ENCODE results near the gene ZBTB37.
"Not testable (repeated sequence)": the region's sequence is repeated elsewhere in the genome, so short reads cannot be mapped to it uniquely, and the experiment has no call there.

ZBTB37 gene

DNA sequence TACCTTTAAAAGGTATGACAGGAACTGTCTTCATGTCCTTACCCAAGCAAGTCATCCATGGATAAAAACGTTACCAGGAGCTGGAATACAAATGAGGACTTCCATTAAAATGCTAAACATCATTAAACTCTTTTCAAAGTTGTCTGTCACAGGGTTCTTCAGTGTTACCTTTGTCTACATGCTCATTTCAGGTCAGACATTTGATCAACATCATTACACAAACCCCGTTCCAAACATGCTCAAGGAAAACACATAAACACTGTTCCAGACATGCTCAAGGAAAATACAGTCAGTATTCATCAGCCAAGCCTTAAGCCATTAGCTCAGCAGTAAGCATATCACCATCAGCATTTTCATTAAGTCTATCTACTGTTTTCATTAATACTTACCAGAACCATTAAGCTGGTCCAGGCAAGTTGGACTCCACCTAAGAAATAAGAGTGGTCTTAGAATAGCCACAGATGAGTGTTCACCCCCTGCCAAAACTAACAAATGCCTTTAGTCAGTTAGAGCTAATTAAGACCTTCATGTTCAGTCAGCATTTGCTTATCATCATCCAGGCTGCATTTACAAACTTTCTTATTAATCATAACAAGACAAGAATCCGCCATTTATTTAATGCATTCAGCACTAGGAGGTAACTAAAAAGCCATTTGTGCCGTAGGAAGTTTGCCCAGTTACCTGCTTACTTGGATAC is 2.6 kb upstream of the ZBTB37 start:
- DNase-seq (ENCODE audit: low spot score), result no peak

DNA sequence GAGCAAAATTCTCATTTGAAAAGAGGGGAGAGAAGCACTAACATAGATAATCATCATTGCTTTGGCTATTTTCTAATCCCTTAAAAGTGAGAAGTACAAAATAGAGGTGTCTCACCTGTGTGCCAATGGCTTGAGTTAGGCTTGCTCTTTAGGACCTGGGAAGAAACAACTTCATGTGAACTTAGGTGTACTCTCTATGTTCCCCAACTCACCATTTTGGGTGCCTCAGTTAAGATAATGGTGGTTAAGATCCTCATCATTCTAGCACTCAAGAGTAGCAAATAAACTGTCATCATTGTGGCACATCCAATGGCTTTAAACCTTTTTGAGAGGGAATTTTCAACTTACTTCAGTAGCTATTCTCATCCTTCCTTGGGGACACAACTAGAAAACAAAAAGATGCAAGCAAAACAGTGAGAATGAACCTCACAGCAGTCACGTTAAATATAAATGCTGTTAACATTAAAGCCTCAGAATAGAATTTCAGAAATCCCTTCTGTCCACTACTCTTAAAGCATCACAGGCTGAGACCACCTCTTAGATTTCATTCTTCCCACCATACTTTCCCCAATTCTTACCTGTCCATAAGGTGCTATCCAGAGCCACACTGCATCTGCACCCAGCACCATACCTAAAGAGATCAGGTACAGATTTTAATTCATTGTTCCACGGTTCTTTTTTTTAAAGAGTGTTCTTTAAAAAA is 1.6 kb upstream of the ZBTB37 start:
- no peak for DNase-seq (ENCODE audit: low spot score)

DNA sequence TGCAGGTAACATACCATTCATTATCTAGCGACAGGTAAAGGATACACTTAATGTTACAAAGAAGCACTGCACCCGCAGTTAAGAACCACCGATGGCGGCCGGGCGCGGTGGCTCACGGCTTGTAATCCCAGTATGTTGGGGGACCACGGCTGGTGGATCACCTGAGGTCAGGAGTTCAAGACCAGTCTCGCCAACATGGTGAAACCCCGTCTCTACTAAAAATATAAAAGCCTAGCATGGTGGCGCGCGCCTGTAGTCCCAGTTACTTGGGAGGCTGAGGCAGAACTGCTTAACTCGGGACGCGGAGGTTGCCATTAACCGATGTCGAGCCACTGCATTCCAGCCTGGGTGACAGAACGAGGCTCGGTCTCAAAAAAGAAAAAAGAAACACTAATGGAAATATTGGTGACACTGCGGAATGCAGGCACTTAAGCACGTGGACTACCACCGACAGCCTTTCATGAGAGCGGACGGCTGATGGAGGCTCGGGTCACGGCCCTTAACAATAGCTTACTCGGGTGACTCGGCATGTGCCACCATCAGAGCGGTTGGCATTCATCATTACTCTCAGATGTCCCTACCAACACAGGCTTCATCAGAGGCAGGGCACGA is 933 bp upstream of the ZBTB37 start:
- DNase-seq (ENCODE audit: low spot score), result no peak

DNA sequence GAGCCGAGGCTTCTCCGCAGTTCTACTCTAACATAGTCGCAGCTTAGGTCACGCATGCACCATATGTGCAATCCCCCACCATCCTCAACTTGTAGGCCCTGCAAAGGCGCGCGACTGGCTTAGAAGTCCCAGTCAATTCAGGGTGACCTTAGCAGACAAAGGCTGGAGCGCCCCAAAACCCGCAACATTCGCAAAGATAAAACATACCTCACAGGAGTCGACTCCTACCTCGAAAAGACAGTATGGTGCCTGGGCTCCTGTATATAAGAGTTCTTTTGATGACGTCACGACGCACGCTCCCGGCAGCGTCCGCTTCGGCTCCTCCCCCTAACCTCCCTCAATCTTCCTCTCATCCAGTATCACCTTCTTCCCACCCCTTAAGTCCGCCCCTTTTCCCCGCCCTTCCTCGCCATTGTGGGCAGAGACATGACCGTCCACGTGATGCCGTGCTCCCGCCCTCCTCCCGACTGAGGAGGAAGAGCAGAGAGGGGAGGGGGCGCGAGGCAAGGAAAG is 371 bp upstream of the ZBTB37 start, which contains the start of gene GAS5:
Gene GAS5 (minus strand): TSS at position 237 of the 513 bp plus-strand sequence.
- DNase-seq (ENCODE audit: low spot score), result peak; percentile 94

DNA sequence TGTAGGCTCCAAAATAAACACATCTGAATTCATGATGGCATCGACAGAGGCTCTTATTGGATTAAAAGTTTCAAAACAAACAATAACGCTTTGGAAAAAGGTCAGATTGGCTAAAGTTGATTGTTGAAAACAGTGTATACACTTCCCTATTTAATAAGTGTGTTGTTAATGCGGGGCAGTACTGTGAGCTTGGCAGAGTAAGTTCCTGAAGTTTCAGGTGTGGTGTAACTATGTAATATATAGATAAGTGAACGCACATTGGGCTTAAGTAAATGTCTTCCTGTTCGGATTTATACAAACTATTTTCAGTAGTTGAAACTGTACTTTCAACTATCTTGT is 810 bp downstream of the ZBTB37 start:
- DNase-seq (ENCODE audit: low spot score), result no peak

DNA sequence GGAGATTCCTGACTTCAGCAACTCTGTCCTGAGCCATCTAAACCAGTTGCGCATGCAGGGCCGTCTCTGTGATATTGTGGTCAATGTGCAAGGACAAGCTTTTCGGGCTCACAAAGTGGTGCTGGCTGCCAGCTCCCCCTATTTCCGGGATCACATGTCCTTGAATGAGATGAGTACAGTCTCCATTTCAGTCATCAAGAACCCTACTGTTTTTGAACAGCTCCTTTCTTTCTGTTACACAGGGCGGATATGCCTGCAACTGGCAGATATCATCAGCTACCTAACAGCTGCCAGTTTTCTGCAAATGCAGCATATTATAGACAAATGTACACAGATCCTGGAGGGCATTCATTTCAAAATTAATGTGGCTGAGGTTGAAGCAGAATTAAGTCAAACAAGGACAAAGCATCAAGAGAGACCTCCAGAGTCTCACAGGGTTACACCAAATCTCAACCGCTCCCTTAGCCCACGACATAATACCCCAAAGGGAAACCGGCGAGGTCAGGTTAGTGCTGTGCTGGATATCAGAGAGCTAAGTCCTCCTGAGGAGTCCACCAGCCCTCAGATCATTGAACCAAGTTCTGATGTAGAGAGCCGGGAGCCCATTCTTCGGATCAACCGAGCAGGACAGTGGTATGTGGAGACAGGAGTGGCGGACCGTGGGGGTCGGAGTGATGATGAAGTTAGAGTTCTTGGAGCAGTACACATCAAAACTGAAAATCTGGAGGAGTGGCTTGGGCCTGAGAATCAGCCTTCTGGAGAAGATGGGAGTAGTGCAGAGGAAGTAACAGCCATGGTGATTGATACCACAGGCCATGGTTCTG is 2.3 kb downstream of the ZBTB37 start:
- no peak for DNase-seq (ENCODE audit: low spot score)

DNA sequence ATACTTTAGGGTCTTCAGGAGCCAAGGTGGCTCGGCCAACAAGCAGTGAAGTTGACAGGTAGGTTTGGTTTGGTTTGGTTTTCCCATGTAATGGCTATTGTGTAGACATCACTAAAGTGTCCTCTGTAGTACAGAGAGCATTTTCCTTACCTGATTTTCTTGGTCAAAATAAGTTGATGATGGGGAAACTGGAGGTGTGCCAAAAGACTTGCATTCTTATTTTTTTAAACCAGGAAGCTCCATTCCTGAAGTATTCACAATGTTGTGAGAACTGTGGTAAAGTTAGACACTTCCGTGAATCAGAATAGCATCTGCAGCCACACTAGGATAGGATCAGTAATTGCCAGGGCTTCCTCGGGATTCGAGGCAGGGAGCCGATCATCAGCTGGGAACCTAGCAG is 2.9 kb downstream of the ZBTB37 start:
- DNase-seq (ENCODE audit: low spot score), result no peak

DNA sequence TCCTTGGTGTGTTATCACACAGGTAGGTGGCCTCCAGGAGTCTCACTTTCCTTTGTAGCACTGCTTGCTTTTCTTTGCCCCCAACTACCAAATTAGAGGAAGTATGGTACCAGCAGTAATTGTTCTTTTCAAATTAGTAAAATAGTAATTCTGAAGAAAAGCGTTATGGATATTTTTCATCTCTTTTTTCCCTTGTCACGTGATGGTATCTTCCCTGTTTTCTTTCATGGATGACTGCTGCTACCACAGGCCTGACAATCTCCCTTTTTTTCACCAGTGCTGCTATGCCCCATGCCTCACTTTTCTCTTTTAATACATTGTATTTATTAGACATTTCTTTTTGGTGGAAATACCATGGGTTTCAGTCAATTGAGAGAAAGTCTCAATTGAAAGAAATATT is 3.3 kb downstream of the ZBTB37 start:
- no peak for DNase-seq (ENCODE audit: low spot score)

DNA sequence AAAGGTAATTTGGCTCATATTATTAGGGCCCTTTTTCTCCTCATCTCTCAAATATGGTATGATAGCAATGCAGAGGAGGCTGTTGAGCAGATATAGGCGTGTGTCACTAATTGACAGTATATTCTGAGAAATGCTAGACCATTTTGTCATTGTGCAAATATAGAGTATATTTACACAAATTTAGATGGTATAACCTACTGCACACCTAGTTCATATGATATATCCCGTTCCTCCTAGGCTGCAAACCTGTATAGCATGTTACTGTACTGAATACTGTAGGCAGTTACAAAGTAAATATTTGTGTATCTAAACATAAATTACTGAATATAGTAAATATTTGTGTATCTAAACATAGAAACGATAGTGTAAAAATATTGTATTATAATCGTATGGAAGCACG is 8.6 kb downstream of the ZBTB37 start:
- DNase-seq (ENCODE audit: low spot score), result no peak

DNA sequence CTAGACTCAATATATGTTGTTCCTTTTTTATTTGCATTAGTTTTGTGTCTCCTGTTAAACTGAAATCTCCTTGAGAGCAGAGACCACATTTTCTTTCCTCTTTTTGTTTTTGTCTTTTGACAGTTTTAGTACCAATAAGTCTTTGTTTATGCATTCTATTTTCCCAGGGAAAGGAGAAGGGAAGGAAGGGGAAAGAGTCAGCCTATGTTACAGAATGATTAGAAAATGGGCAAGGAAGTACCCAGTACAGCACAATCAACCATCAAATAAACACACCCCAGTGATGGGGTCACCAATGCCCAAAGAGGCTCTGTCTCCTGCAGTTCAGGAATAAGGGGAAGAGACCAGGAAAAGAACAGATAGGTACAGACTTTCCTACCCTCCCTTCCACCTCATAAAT is 10.1 kb downstream of the ZBTB37 start:
- no peak for DNase-seq (ENCODE audit: low spot score)

DNA sequence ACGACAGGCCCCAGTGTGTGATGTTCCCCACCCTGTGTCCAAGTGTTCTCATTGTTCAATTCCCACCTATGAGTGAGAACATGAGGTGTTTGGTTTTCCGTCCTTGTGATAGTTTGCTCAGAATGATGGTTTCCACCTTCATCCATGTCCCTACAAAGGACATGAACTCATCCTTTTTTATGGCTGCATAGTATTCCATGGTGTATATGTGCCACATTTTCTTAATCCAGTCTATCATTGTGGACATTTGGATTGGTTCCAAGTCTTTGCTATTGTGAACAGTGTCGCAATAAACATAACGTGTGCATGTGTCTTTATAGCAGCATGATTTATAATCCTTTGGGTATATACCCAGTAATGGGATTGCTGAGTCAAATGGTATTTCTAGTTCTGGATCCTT is 12.9 kb downstream of the ZBTB37 start:
- DNase-seq (ENCODE audit: low spot score), result not testable (repeated sequence)

DNA sequence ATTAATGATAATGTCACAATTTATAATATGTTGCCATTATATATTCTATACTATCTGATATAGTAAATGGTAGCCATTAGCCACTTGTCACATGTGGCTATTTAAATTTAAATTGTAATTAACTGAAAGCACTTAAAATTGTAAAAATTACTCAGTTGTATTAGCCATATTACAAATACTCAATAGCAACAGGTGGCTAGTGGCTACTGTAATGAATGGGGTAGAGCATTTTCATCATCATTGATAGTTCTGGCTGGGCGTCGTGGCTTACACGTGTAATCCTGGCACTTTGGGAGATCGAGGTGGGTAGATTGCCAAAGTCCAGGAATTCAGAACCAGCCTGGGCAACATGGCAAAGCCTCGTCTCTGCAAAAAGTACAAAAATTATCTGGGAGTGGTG is 16.5 kb downstream of the ZBTB37 start:
- no peak for DNase-seq (ENCODE audit: low spot score)

DNA sequence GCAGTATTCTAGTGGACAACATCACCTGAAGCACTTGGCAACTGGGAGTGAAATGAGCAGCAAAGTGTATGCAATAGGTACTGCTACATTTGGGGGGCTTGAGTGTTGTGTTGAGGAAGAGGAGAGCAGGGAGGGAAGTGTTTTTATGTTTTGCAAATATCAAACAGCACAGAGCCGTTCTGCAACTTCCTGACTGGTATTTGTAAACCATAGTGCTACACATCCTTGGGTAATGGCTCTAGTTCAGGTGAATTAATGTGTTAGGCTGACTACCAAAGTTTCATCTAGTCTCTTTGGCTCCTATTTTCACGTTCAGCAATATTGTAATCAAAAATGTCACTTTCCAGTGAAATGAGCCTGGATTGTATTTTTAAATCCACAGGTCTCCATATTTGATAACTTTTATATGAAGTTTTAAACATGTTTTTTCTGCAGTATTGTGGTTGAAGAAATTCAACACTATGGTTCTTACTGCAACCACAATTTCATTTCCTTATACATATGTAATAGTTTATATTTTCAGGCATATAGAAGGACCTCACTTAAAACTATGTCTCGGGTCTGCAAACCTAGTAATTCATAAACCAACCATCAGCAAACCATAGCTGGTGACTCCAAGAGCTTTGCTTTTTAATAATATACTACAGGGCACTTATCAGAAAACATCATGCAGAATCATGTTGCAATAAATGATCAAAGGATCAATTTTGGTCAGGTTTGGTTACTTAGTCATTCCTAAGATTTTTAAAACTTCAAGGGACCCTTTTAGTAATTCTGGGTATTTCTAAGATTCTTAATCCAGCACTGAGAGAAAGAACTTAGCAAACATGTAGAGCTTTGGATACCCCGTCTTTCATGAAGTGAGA is 18.8 kb downstream of the ZBTB37 start:
- DNase-seq (ENCODE audit: low spot score), result no peak

DNA sequence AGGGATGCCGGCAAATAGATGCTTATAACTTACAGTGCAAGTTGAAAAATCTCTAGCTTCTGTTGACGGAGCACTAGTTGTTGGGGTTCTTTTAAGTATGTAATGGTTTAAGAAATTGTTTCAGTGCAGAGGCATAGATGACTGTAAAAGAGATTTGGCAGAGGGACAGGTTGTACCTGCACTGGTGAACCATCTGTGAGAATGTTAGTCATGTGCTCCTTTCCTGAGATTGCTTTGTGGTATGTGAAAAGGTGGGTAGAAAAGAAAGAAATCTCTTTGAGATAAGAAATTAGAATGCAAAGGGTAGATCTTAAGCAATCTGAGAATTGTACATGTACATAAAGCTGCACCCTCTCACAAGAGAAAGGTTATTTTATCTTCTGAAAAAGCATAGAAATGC is 19.4 kb downstream of the ZBTB37 start:
- DNase-seq (ENCODE audit: low spot score), result no peak

DNA sequence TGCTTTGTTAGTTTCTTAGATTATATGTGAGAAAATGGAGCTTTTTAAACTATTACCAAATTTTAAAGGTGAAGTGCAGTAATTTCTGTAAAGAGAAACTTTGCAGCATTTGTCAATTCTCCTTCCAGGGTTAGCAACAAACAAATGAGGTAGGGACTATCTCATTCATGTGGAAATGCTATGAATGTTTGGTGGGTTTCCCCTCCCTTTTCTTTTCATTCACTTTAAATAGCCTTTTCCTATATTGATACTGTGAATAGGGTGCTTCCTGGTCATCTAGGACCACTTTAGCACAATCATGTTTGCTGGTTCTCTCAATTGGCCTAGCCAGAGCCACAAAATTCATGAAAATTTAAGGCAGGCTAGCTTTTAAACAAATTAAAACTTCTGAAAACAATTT is 20.6 kb downstream of the ZBTB37 start:
- no peak for DNase-seq (ENCODE audit: low spot score)

DNA sequence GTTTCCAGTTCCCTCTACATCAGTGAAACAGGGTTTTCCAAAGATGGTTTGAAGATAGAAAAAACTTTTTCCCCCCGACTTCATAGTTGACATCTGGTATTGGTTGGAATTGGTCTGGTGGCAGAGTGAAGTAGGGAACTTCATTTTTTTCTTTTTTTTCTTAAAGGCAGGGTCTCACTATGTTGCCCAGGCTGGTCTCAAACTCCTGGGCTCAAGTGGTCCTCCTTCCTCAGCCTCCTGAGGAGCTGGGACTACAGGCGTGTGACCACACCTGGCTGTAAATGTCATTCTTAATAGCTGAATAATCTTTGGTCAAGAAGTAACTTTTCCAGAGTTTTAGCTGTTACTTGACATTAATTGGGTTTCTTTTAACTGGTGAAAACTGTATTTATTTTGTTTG is 21.7 kb downstream of the ZBTB37 start:
- DNase-seq (ENCODE audit: low spot score), result no peak

DNA sequence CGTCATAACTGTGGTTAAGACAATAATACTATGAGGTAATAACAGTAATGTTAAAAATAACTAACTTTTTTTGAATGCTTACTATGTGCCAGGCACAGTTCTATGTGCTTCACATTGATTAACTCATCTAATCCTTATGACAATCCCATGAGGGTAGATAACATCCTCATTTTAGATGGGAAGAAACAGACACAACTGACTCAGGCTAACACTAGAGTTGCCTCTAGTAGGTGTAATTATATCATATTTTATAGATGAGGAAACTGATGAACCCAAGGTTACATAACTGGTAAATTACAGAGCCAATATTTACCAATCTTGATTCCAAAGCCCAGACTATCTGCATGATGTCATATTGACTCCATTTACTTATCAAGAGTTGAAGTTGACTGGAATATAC is 25.4 kb downstream of the ZBTB37 start:
- no peak for DNase-seq (ENCODE audit: low spot score)

DNA sequence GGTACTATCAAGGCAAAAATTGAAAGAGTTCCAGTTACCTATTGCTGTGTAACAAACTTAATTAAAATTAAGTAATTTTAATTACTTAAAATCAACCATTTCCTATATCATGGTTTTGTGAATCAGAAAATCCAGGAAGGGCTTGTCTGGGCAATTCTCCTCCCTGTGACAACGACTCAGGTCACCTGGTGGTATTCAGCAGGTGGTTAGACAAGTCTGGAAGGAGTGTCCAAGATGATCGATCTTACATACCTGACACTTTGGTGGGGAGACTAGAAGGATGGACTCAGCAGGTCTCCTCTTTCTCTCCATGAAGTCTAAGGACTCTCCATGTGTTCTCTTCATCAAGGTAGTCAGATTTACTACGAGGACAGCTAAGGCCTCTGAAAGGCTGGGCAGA is 26.0 kb downstream of the ZBTB37 start:
- DNase-seq (ENCODE audit: low spot score), result no peak

DNA sequence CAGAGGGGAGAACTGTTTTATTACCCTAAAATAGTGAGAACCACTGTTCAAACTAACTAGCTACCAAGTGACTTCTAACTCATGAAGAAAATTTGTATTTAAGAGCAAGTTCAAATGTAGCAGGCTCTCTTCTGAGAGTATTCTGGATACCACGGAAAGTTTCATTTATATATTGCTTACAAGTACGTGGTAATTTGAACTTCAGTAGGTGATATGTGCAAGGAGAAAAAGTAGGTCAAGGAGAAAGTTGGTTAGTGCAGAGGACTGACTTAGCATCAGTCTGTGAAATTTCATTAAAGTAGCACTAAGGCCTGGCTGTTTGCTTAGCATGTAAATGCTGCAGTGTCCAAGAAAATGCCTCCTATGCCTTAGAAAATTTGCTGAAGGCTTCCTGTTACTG is 32.2 kb downstream of the ZBTB37 start:
- DNase-seq (ENCODE audit: low spot score), result no peak

DNA sequence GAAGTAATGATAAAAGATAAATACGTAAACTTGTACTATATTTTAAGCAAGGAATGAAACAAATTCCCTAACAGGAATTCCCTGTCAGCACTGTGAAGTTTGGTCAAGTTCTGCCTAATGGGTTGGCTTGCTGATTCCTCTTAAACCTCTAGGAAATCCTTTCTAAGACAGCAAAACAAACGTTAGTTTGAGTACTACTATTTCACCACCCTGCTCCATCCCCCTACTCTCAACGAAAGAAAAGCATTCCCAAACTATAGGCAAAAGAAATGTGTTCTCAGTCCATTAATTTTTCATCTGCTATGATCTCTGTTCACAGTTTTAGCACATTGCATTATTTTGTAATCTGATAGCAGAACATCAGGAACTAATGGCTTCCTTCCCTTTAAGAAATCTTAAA is 32.8 kb downstream of the ZBTB37 start:
- no peak for DNase-seq (ENCODE audit: low spot score)

DNA sequence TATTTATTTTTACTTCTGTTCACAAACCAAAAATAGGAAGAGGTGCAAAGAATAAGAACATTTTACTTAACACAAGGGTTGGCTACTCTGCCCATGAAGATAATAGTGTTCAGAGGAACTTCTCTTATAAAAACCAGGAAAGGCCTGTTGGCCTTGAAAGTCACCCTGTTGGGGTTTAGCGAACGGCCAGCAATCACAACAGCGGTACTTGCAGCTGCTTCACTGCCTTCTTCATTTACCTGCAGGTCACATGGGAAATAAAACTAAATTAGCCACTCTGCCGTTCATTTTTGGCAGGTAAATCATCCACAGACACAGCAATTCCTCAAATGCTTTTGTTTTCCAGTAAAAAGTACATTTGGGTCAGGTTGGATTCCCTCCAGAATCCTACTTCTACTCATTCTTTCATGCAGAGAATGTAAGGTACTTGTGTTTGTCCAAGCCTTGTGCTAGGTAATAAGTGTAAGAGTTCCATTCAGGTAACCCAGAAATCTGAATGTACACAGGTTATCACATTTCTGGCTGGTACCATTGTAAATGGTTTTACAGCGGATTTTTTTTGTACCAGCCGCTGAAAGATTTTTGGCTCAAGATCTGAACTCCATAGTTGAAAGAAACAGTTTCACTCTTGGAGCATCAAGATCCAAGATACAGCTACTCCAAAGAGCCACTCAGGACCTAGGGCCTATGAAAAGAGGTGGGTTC is 35.8 kb downstream of the ZBTB37 start:
- no peak for DNase-seq (ENCODE audit: low spot score)

Data from germinal center (tissue), 1 donor.